ENCODE results near the gene ACSF2. TPM values are rescaled to one million over a fixed set of nuclear protein-coding genes. Genes with fewer than 3 reads are reported as not detected.

ACSF2 gene
- total RNA-seq, 1 donor from 2014 or later: 70.4 TPM

DNA sequence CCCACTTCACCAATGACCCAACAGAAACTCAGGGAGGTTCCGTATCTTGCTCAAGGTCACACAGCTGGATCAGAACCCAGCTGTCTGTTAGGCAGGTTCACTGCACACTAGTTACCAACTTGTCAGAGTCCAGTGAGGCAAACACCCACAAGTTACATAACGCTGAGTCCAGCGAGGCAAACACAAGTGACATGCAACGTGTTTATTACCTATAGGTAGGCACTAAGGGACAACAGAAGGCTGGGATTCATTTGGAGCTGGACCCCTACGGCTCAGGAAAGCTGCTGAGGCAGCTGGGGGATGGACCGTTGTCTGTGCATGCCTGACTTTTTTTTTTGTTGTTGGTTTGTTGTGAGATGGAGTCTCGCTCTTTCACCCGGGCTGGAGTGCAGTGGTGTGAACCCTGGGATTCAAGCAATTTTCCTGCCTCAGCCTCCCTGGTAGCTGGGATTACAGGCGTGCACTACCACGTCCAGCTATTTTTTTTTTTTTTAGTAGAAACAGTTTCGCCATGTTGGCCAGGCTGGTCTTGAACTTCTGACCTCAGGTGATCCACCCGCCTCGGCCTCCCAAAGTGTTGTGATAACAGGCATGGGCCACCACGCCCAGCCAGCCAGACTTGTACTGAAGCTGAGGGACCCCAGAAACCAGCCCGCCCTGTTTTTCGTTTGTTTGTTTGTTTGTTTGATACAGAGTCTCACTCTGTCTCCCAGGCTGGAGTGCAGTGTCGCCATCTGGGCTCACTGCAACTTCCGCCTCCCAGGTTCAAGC is 50.7 kb downstream of the ACSF2 start:
- ATAC-seq (no peak), DNase-seq (peak; percentile 44)
- TF ChIP-seq, protein P1, sequence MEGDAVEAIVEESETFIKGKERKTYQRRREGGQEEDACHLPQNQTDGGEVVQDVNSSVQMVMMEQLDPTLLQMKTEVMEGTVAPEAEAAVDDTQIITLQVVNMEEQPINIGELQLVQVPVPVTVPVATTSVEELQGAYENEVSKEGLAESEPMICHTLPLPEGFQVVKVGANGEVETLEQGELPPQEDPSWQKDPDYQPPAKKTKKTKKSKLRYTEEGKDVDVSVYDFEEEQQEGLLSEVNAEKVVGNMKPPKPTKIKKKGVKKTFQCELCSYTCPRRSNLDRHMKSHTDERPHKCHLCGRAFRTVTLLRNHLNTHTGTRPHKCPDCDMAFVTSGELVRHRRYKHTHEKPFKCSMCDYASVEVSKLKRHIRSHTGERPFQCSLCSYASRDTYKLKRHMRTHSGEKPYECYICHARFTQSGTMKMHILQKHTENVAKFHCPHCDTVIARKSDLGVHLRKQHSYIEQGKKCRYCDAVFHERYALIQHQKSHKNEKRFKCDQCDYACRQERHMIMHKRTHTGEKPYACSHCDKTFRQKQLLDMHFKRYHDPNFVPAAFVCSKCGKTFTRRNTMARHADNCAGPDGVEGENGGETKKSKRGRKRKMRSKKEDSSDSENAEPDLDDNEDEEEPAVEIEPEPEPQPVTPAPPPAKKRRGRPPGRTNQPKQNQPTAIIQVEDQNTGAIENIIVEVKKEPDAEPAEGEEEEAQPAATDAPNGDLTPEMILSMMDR (IDR thresholded peaks at IDR 0.05): no peak
- peaks cover 27% of the 10 kb centered on the region for H3K4me1 ChIP-seq
- intact Hi-C loops (cut with DNase I): no loop called here
- no peak overlapping the region for H3K4me3 ChIP-seq
- H3K9me3 ChIP-seq: no peaks in the 10 kb centered on the region
- no peaks in the 10 kb centered on the region for H3K27me3 ChIP-seq (ENCODE audit: low read depth)
- no peak overlapping the region for H3K27ac ChIP-seq
- H3K36me3 ChIP-seq: peaks cover 30% of the 10 kb centered on the region

DNA sequence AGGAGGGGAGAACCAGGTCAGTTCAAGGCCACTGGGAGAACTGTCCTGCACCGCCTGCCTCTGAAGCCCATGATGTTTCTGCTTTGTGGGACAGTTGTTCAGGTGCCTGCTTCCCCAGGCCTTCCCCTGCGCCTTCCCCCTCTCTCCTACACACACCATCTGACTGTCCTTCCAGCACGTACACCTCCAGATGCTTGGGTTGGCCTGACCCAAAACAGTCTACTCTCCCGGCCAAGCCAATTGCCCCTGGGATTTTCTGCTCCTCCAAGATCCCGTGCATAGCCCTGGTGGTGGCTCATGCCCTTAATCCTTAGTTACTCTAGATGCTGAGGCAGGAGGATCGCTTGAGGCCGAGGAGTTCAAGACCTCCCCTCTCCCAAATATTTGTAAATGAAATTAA is 52.0 kb downstream of the ACSF2 start:
- Histone ChIP-seq H3K4me1 (peaks cover 35% of the 10 kb centered on the region), H3K36me3 (peaks cover 33% of the 10 kb centered on the region), H3K27me3 (ENCODE audit: low read depth) (no peaks in the 10 kb centered on the region), H3K27ac (peak overlapping the region; percentile 89), H3K9me3 (no peaks in the 10 kb centered on the region), H3K4me3 (peak overlapping the region; percentile 91)
- peak; percentile 26 for DNase-seq
- ATAC-seq: no peak
- intact Hi-C loops (cut with DNase I): no loop called here
- TF ChIP-seq, protein P1 (IDR thresholded peaks at IDR 0.05): no peak

DNA sequence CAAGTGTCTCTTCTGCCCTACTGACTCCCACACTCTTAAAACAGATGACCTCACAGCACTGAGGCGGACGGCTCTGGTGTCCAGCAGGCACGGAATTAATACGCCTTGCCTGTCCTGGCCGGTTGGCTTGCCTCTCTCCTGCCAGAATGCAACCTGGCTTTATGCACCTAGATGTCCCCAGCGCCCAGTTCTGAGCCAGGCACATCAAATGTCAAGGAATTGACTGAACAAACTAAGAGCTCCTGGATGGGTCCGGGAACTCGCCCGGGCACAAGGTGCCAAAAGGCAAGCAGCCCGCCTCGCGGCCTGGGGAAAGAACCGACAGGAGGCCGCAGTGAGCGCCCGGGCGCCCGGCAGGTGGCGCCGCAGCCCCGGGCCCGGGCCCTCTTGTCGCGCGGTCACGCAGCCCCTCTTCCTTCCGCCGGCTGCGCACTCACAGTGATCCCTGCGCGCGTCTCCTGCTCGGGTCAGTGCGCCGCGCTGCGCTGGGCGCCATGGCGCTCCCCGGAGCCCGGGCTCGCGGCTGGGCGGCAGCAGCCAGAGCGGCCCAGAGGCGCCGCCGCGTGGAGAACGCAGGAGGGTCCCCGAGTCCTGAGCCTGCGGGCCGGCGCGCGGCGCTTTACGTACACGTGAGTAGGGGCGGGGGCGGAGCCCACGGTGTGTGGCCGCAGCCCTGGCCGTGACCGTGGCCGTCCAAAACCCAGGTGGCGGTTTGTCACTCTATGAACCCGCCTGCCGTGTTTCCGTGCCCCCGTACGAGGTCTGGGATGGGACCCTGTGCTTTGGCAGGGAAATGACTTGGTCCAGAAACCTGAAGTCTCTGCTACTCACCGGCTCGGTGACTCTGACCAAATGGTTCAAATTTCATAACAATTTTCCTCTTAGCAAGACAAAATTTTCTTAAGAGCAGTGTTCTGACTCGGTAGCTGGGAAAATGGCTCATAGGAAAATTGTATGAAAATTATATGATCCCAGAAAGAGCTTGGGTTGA is 52.7 kb downstream of the ACSF2 start, which contains the start of gene RSAD1:
Gene RSAD1 (plus strand): TSS at position 470 of the 991 bp plus-strand sequence. CDS start 25 bp downstream, at position 495.
- peak within 1 kb of the TSS; percentile 91 for H3K4me3 ChIP-seq
- H3K36me3 ChIP-seq: peaks cover 33% of the 10 kb centered on the region
- peaks cover 39% of the 10 kb centered on the region for H3K4me1 ChIP-seq
- ATAC-seq: peak; percentile 93 to 95
- peak; percentile 92 for DNase-seq
- H3K27ac ChIP-seq: peak within 1 kb of the TSS; percentile 89
- no peaks in the 10 kb centered on the region for H3K9me3 ChIP-seq
- no peaks in the 10 kb centered on the region for H3K27me3 ChIP-seq (ENCODE audit: low read depth)
- intact Hi-C loops (cut with DNase I): no loop called here
- TF ChIP-seq, protein P1 (IDR thresholded peaks at IDR 0.05): peak; percentile 92

DNA sequence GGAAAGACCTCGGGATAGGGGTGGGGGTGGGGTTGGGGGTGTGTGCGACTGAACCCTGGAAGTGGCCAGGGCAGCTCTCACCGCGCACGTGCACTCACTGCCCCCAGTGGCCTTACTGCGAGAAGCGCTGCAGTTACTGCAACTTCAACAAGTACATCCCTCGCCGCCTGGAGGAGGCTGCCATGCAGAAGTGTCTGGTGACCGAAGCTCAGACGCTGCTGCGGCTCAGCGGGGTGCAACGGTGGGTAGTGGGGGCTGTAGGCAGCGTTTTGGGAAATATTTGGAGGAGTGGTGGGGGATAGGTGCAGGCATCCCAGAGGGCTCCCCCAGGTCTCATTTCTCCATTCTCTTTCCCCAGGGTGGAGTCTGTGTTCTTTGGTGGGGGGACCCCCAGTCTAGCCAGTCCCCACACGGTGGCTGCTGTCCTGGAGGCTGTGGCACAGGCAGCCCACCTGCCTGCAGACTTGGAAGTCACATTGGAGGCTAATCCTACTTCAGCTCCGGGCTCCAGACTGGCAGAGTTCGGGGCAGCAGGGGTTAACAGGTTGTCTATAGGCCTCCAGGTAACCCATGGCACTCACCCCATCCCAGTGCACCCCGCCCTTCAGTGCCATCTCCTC is 53.6 kb downstream of the ACSF2 start:
- intact Hi-C loops (cut with DNase I): no loop called here
- DNase-seq (peak; percentile 87), ATAC-seq (peak; percentile 68 to 79)
- Histone ChIP-seq H3K4me1 (peaks cover 39% of the 10 kb centered on the region), H3K9me3 (no peaks in the 10 kb centered on the region), H3K4me3 (peak overlapping the region; percentile 91), H3K27me3 (ENCODE audit: low read depth) (no peaks in the 10 kb centered on the region), H3K36me3 (peaks cover 33% of the 10 kb centered on the region), H3K27ac (peak overlapping the region; percentile 89)
- TF ChIP-seq, protein P1 (IDR thresholded peaks at IDR 0.05): peak; percentile 59

DNA sequence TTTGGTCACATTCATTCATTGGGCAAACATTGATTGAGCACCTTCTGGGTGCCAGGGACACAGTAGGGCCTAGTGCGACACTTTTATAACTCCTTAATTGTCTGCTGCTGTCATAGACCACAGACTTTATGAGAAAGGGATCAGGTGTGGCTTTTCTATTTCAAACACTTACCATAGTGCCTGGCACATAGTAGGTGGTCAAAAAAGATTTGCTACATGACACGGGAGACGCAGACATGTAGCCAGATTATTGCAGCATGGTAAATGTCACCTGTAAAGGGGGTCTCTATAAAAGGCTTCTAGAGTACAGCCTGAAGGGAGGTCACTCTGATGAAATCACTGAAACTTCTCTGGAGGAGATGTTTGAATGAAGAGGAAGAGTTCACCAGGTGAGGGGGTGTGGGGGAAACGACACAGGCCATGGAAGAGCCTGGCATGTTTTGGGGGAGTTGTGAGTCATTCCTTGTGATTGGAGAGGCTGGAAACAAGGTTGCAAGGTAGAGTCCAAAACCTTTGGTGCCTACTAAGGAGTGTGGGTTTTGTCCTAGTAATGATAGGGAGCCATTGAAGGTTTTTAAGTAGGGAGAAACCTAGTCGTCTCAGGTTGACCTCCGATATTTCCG is 54.2 kb downstream of the ACSF2 start:
- H3K4me3 ChIP-seq: peak overlapping the region; percentile 91
- peaks cover 39% of the 10 kb centered on the region for H3K4me1 ChIP-seq
- H3K36me3 ChIP-seq: peaks cover 36% of the 10 kb centered on the region
- H3K27ac ChIP-seq: no peak overlapping the region
- intact Hi-C loops (cut with DNase I): no loop called here
- no peaks in the 10 kb centered on the region for H3K27me3 ChIP-seq (ENCODE audit: low read depth)
- no peaks in the 10 kb centered on the region for H3K9me3 ChIP-seq
- ATAC-seq (no peak), DNase-seq (no peak)
- TF ChIP-seq, protein P1 (IDR thresholded peaks at IDR 0.05): no peak

All from lower lobe of right lung (tissue), 2 donors.